ENCODE results near the gene PRR18. TPM values are rescaled to one million over a fixed set of nuclear protein-coding genes. Genes with fewer than 3 reads are reported as not detected.
A peak's percentile ranks its signal among the peaks of the same experiment; 100 is the strongest.

PRR18 gene
- total RNA-seq, 1 experiment from 2014 or later, result not detected

GRCh38 chr6:166275714-166276166, 32.5 kb downstream of the PRR18 start:
- peak; percentile 43 for DNase-seq (ENCODE audit: low read depth)

GRCh38 chr6:166274739-166275370, 33.3 kb downstream of the PRR18 start:
- DNase-seq (ENCODE audit: low read depth), result no peak

GRCh38 chr6:166274163-166274562, 34.0 kb downstream of the PRR18 start:
- DNase-seq (ENCODE audit: low read depth), result no peak

GRCh38 chr6:166271376-166271765, 36.8 kb downstream of the PRR18 start:
- DNase-seq (ENCODE audit: low read depth), result no peak

GRCh38 chr6:166270706-166271375, 37.4 kb downstream of the PRR18 start:
- DNase-seq (ENCODE audit: low read depth), result no peak

GRCh38 chr6:166269301-166270039, 38.7 kb downstream of the PRR18 start:
- DNase-seq (ENCODE audit: low read depth), result no peak

GRCh38 chr6:166268431-166268830, 39.8 kb downstream of the PRR18 start:
- no peak for DNase-seq (ENCODE audit: low read depth)

- no peak for DNase-seq (ENCODE audit: low read depth)
These were observed 40.7 kb downstream of the PRR18 start for GRCh38 chr6:166267526-166267925.

GRCh38 chr6:166266336-166266735, 41.9 kb downstream of the PRR18 start:
- no peak for DNase-seq (ENCODE audit: low read depth)

- no peak for DNase-seq (ENCODE audit: low read depth)
These were observed 45.3 kb downstream of the PRR18 start for GRCh38 chr6:166262743-166263515.

- DNase-seq (ENCODE audit: low read depth), result no peak
These were observed 48.8 kb downstream of the PRR18 start for GRCh38 chr6:166259296-166259977.

GRCh38 chr6:166258854-166259276, 49.3 kb downstream of the PRR18 start:
- DNase-seq (ENCODE audit: low read depth), result peak; percentile 61

GRCh38 chr6:166257911-166258318, 50.3 kb downstream of the PRR18 start:
- DNase-seq (ENCODE audit: low read depth), result peak; percentile 20

Other genes with a start within 250 kb of the PRR18 start
- gene TBXT, start 140.5 kb downstream of the PRR18 start, total RNA-seq (2014; rRNA removed; shearing (Covaris generic)), result not detected in 2 replicates
- gene SFT2D1, start 34.2 kb upstream of the PRR18 start, total RNA-seq (2014; rRNA removed; shearing (Covaris generic)), result 73.6 and 79.6 TPM in 2 replicates
- 42.3 and 46.1 TPM in 2 replicates for gene MPC1, start 74.5 kb upstream of the PRR18 start, total RNA-seq (2014; rRNA removed; shearing (Covaris generic))

Measured in M059J (cell line).